WERI-Rb-1 (cell line): ENCODE data around the gene LMF2.

ENCODE experiments used
- DNase-seq: peaks from one replicate; pipeline ENCODE4 v3.0.0-alpha.2; 2020
- H3K27ac ChIP-seq: fragments of 250-450 bp; sonication (Bioruptor Pico); 2 replicates; pipeline ENCODE4 v1.5.1; 2020; ENCODE audit warnings: mild to moderate bottlenecking, moderate library complexity
- H3K27me3 ChIP-seq: fragments of 250-450 bp; sonication (Bioruptor Pico); 2 replicates; pipeline ENCODE4 v1.5.1; 2021; ENCODE audit warnings: mild to moderate bottlenecking, low read depth, moderate library complexity; ENCODE audit not compliant: insufficient read depth, severe bottlenecking
- H3K36me3 ChIP-seq: fragments of 250-450 bp; sonication (Bioruptor Pico); 2 replicates; pipeline ENCODE4 v1.5.1; 2020; ENCODE audit warnings: mild to moderate bottlenecking, moderate library complexity
- H3K4me3 ChIP-seq: 2 replicates; pipeline ENCODE4 v1.5.1; 2011; ENCODE audit warnings: low read depth, mild to moderate bottlenecking, control low read depth, low read length
- H3K9me3 ChIP-seq: fragments of 250-450 bp; sonication (Bioruptor Pico); 2 replicates; pipeline ENCODE4 v1.5.1; 2021; ENCODE audit warnings: mild to moderate bottlenecking, moderate library complexity; ENCODE audit not compliant: severe bottlenecking
- CTCF ChIP-seq: IDR thresholded peaks from 2 replicates; pipeline ENCODE4 v1.5.1; 2011; ENCODE audit warnings: low read depth, mild to moderate bottlenecking, control low read depth, inconsistent platforms, low read length

The LMF2 gene

DNA sequence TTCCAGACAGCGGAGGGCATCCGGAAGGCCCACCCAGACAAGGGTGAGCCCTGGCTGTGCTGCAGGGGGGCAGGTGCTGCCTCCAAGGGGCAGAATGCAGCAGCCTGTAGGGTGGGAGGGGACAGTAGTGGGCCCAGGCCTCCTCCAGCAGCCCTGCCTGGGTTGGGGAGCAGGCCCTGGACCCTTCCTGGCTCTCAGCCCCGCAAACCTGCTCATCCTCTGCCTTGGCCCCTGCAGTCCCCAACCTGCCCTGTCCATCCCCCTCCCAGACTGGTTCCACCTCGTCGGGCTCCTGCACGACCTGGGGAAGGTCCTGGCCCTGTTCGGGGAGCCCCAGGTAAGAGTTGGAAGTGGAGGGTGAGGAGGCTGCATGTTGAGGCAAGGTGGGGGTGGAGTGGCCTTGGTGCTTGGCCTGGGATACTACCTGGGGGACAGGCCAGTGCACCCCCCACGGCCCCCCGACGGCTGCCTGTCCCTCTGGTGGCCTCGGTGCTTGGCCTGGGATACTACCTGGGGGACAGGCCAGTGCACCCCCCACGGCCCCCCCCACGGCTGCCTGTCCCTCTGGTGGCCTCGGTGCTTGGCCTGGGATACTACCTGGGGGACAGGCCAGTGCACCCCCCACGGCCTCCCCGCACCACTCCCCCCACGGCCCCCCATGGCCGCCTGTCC is 19.4 kb downstream of the LMF2 start:
- Histone ChIP-seq H3K36me3 (no peaks in the 10 kb centered on the region), H3K9me3 (no peaks in the 10 kb centered on the region), H3K27ac (no peak overlapping the region), H3K27me3 (no peaks in the 10 kb centered on the region), H3K4me3 (no peak overlapping the region)
- TF ChIP-seq CTCF, result no peak
- DNase-seq, result no peak

GRCh38 chr22:50487290-50488005 is 20.1 kb downstream of the LMF2 start:
- TF ChIP-seq CTCF, result no peak
- Histone ChIP-seq H3K27ac (no peak overlapping the region), H3K9me3 (no peaks in the 10 kb centered on the region), H3K36me3 (no peaks in the 10 kb centered on the region), H3K4me3 (no peak overlapping the region), H3K27me3 (no peaks in the 10 kb centered on the region)
- no peak for DNase-seq

DNA sequence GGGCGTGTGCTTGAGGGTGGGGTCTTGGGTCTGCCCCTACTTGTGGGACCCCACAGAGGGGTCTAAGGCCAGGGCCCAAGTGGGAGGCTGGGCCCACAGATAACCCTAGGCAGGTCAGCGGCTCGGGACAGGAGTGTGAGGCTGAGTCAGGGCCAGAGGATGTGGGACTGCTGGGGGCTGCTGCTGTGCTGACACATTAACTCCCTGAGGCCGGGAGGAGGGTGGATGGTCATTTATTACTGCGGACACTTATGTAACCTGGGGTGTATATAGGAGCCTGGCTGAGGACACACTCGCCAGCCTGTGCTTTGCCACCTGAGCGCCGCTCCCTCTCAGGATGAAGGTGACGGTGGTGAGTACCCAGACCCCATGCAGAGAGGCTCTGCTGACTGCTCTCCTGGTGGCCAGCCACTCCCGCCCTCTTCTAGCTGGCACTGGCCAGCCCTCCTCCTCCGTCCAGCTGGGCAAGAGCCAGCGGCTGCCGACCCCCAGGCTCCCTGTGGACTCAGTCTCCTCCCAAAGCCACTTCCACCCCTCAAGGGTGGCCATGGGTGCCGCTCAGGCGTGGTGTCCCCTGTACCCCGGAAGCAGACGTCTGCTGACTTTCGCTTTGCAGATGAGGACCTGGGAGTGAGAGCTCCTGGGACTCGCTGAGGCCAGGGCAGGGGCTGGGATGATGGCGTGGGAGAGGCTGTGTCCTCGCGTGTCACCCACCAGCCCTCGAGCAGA is 20.8 kb downstream of the LMF2 start, which contains the start of gene MIOX:
Gene MIOX (plus strand): TSS at position 299 of the 729 bp plus-strand sequence. CDS start 39 bp downstream, at position 338.
- no peak within 1 kb of the TSS for H3K4me3 ChIP-seq
- no peak within 1 kb of the TSS for H3K27ac ChIP-seq
- no peak for DNase-seq

GRCh38 chr22:50485221-50486131 is 22.0 kb downstream of the LMF2 start:
- H3K27me3 ChIP-seq, result no peaks in the 10 kb centered on the region
- no peak for TF ChIP-seq CTCF
- DNase-seq, result no peak
- no peaks in the 10 kb centered on the region for H3K36me3 ChIP-seq
- no peak overlapping the region for H3K4me3 ChIP-seq
- H3K27ac ChIP-seq, result no peak overlapping the region
- H3K9me3 ChIP-seq, result peaks cover 5% of the 10 kb centered on the region

More for the DNA sequence above, 20.8 kb downstream of the LMF2 start, which contains the start of gene MIOX:
- H3K36me3 ChIP-seq, result no peaks in the 10 kb centered on the region
- no peak for TF ChIP-seq CTCF
- no peaks in the 10 kb centered on the region for H3K27me3 ChIP-seq
- H3K9me3 ChIP-seq, result no peaks in the 10 kb centered on the region
